ENCODE measurements around the gene FARS2. TPM values are rescaled to one million over a fixed set of nuclear protein-coding genes. Genes with fewer than 3 reads are reported as not detected.

FARS2 gene
- total and polyA plus RNA-seq, 2 donors (not counting 1 experiment from before 2014, with no cell fraction given) = 11.0 to 18.5 TPM

GRCh38 chr6:5606546-5606945 lies 345.2 kb downstream of the FARS2 start:
- TF ChIP-seq EZH2 (IDR thresholded peaks at IDR 0.05; ENCODE audit: low read length, missing control alignments) = no peak
- TF ChIP-seq, protein P1, sequence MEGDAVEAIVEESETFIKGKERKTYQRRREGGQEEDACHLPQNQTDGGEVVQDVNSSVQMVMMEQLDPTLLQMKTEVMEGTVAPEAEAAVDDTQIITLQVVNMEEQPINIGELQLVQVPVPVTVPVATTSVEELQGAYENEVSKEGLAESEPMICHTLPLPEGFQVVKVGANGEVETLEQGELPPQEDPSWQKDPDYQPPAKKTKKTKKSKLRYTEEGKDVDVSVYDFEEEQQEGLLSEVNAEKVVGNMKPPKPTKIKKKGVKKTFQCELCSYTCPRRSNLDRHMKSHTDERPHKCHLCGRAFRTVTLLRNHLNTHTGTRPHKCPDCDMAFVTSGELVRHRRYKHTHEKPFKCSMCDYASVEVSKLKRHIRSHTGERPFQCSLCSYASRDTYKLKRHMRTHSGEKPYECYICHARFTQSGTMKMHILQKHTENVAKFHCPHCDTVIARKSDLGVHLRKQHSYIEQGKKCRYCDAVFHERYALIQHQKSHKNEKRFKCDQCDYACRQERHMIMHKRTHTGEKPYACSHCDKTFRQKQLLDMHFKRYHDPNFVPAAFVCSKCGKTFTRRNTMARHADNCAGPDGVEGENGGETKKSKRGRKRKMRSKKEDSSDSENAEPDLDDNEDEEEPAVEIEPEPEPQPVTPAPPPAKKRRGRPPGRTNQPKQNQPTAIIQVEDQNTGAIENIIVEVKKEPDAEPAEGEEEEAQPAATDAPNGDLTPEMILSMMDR (conservative IDR thresholded peaks at IDR 0.05 in 1 of 2, IDR thresholded peaks at IDR 0.05 in 1 of 2; ENCODE audit: low read depth in 1 of 2, low read length in 2 of 2) = no peak
- H4K20me1 ChIP-seq (ENCODE audit: control insufficient read depth, extremely low read depth, insufficient read depth, low read length) = no peaks in the 10 kb centered on the region

DNA sequence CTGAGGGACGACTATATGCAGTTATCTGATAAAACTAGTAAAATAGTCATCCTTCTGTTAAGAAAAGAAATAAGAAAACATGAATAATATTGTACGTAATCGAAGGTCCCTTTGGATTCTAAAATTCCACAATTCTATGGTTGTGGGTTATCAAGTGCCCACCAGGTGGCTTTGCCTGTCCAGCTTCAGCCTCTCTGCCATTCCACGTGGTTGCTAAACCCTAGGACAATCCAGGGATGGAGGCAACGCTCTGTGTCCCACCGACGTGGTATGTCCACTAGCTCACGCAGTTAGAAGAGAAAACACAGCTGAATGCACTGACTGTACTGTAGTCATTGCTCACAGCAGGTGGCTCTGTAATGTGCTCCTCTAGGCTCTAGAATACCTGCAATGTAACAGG lies 349.3 kb downstream of the FARS2 start:
- H3K36me3 ChIP-seq (ENCODE audit: control insufficient read depth, insufficient read depth, low read length) = no peaks in the 10 kb centered on the region
- no peaks in the 10 kb centered on the region for H3K4me1 ChIP-seq (ENCODE audit: control insufficient read depth, extremely low read depth, insufficient read depth, low read length)
- H2AFZ ChIP-seq (ENCODE audit: low read length) = no peak overlapping the region
- H3K9me3 ChIP-seq (ENCODE audit: control insufficient read depth, insufficient read depth, low read depth, low read length) = no peaks in the 10 kb centered on the region
- H3K79me2 ChIP-seq (ENCODE audit: control insufficient read depth, insufficient read depth, low read length) = no peaks in the 10 kb centered on the region
- TF ChIP-seq EZH2 (IDR thresholded peaks at IDR 0.05; ENCODE audit: low read length, missing control alignments) = no peak
- TF ChIP-seq, protein P1 (conservative IDR thresholded peaks at IDR 0.05 in 1 of 2, IDR thresholded peaks at IDR 0.05 in 1 of 2; ENCODE audit: low read depth in 1 of 2, low read length in 2 of 2) = no peak
- DNase-seq (ENCODE audit: low read depth in 2 of 2) = no peak
- no peak overlapping the region for H3K4me2 ChIP-seq (ENCODE audit: extremely low read depth, insufficient read depth, low read length)
- H3K9ac ChIP-seq (ENCODE audit: insufficient read depth, low read length) = no peak overlapping the region
- H3K4me3 ChIP-seq (replicated peaks in 1 of 4; ENCODE audit: control extremely low read depth in 1 of 4, insufficient read depth in 1 of 4, low read depth in 3 of 4, low read length in 4 of 4) = no peak overlapping the region
- H3K27me3 ChIP-seq (ENCODE audit: control insufficient read depth, insufficient read depth, low read length) = no peaks in the 10 kb centered on the region
- no peaks in the 10 kb centered on the region for H4K20me1 ChIP-seq (ENCODE audit: control insufficient read depth, extremely low read depth, insufficient read depth, low read length)
- no peak overlapping the region for H3K27ac ChIP-seq (ENCODE audit: insufficient read depth, low read length)

More at GRCh38 chr6:5606546-5606945, 345.2 kb downstream of the FARS2 start:
- H3K4me2 ChIP-seq (ENCODE audit: extremely low read depth, insufficient read depth, low read length) = no peak overlapping the region
- no peaks in the 10 kb centered on the region for H3K4me1 ChIP-seq (ENCODE audit: control insufficient read depth, extremely low read depth, insufficient read depth, low read length)
- no peaks in the 10 kb centered on the region for H3K79me2 ChIP-seq (ENCODE audit: control insufficient read depth, insufficient read depth, low read length)
- no peak overlapping the region for H3K27ac ChIP-seq (ENCODE audit: insufficient read depth, low read length)
- DNase-seq (ENCODE audit: low read depth in 2 of 2) = peak; percentile 9 to 19
- H2AFZ ChIP-seq (ENCODE audit: low read length) = no peak overlapping the region
- no peaks in the 10 kb centered on the region for H3K27me3 ChIP-seq (ENCODE audit: control insufficient read depth, insufficient read depth, low read length)
- no peaks in the 10 kb centered on the region for H3K9me3 ChIP-seq (ENCODE audit: control insufficient read depth, insufficient read depth, low read depth, low read length)
- H3K9ac ChIP-seq (ENCODE audit: insufficient read depth, low read length) = no peak overlapping the region
- no peaks in the 10 kb centered on the region for H3K36me3 ChIP-seq (ENCODE audit: control insufficient read depth, insufficient read depth, low read length)
- no peak overlapping the region for H3K4me3 ChIP-seq (replicated peaks in 1 of 4; ENCODE audit: control extremely low read depth in 1 of 4, insufficient read depth in 1 of 4, low read depth in 3 of 4, low read length in 4 of 4)

DNA sequence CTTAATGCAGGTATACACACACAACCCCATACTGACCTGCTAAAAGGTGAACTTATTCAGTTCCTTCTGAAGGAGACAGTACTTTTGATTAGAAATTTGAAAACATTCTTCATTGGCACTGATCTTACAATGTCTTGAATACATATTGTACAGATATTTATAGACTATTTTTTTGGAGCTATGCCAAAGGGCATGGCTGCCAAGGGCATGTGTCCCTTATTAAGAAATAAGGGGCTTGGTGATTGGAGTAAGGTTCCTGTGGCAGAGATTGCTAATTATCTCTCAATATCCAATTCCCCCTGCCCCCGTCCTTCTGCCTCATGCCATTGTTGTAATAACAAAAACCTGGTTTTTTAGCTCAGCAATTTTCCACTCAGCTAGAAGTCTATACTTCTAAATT lies 355.9 kb downstream of the FARS2 start:
- TF ChIP-seq EZH2 (IDR thresholded peaks at IDR 0.05; ENCODE audit: low read length, missing control alignments) = no peak
- TF ChIP-seq, protein P1 (conservative IDR thresholded peaks at IDR 0.05 in 1 of 2, IDR thresholded peaks at IDR 0.05 in 1 of 2; ENCODE audit: low read depth in 1 of 2, low read length in 2 of 2) = no peak
- Histone ChIP-seq H3K9me3 (ENCODE audit: control insufficient read depth, insufficient read depth, low read depth, low read length) (no peaks in the 10 kb centered on the region), H3K27me3 (ENCODE audit: control insufficient read depth, insufficient read depth, low read length) (no peaks in the 10 kb centered on the region), H3K9ac (ENCODE audit: insufficient read depth, low read length) (no peak overlapping the region), H3K4me2 (ENCODE audit: extremely low read depth, insufficient read depth, low read length) (no peak overlapping the region), H4K20me1 (ENCODE audit: control insufficient read depth, extremely low read depth, insufficient read depth, low read length) (no peaks in the 10 kb centered on the region), H3K27ac (ENCODE audit: insufficient read depth, low read length) (no peak overlapping the region), H3K4me3 (replicated peaks in 1 of 4; ENCODE audit: control extremely low read depth in 1 of 4, insufficient read depth in 1 of 4, low read depth in 3 of 4, low read length in 4 of 4) (no peak overlapping the region), H3K36me3 (ENCODE audit: control insufficient read depth, insufficient read depth, low read length) (no peaks in the 10 kb centered on the region), H2AFZ (ENCODE audit: low read length) (no peak overlapping the region), H3K79me2 (ENCODE audit: control insufficient read depth, insufficient read depth, low read length) (no peaks in the 10 kb centered on the region), H3K4me1 (ENCODE audit: control insufficient read depth, extremely low read depth, insufficient read depth, low read length) (no peaks in the 10 kb centered on the region)
- no peak for DNase-seq (ENCODE audit: low read depth in 2 of 2)

Data from fibroblast of lung (primary cell).